Measurements from ENCODE around the gene TVP23C. TPM values are rescaled to one million over a fixed set of nuclear protein-coding genes. Genes with fewer than 3 reads are reported as not detected.

TVP23C gene
- total and polyA plus RNA-seq, 9 donors: 4.9 to 15.6 (median 9.3) TPM

GRCh38 chr17:15481481-15481880, 81.8 kb downstream of the TVP23C start:
- DNase-seq: no peak
- no peaks in the 10 kb centered on the region for H3K27me3 ChIP-seq (ENCODE audit: control insufficient read depth, insufficient read depth, low read length)
- 64% methylated on average over 6 of the region's 6 CpGs for WGBS (ENCODE audit: insufficient coverage)
- H3K27ac ChIP-seq (ENCODE audit: low read length): peak overlapping the region; percentile 45
- peaks cover 17% of the 10 kb centered on the region for H3K4me1 ChIP-seq (ENCODE audit: control insufficient read depth, insufficient read depth, low read length)
- H3K36me3 ChIP-seq (ENCODE audit: control insufficient read depth, insufficient read depth, low read length): no peaks in the 10 kb centered on the region
- no peak overlapping the region for H3K4me3 ChIP-seq (ENCODE audit: low read length)
- H3K9me3 ChIP-seq (replicated peaks; ENCODE audit: control insufficient read depth, low read depth, low read length): no peaks in the 10 kb centered on the region

- WGBS (ENCODE audit: insufficient coverage): no CpG with 5 or more reads among the region's 6 CpGs
- H3K4me1 ChIP-seq (ENCODE audit: control insufficient read depth, insufficient read depth, low read length): peaks cover 17% of the 10 kb centered on the region
Measured at GRCh38 chr17:15480204-15480603, 83.1 kb downstream of the TVP23C start.

GRCh38 chr17:15479703-15480102, 83.6 kb downstream of the TVP23C start:
- H3K4me1 ChIP-seq (ENCODE audit: control insufficient read depth, insufficient read depth, low read length): peaks cover 17% of the 10 kb centered on the region
- H3K36me3 ChIP-seq (ENCODE audit: control insufficient read depth, insufficient read depth, low read length): no peaks in the 10 kb centered on the region
- DNase-seq: no peak
- no peaks in the 10 kb centered on the region for H3K9me3 ChIP-seq (replicated peaks; ENCODE audit: control insufficient read depth, low read depth, low read length)
- no peaks in the 10 kb centered on the region for H3K27me3 ChIP-seq (ENCODE audit: control insufficient read depth, insufficient read depth, low read length)
- H3K27ac ChIP-seq (ENCODE audit: low read length): no peak overlapping the region
- no peak overlapping the region for H3K4me3 ChIP-seq (ENCODE audit: low read length)

More at GRCh38 chr17:15480204-15480603, 83.1 kb downstream of the TVP23C start:
- DNase-seq: peak; percentile 57
- Histone ChIP-seq H3K27ac (ENCODE audit: low read length) (no peak overlapping the region), H3K36me3 (ENCODE audit: control insufficient read depth, insufficient read depth, low read length) (no peaks in the 10 kb centered on the region), H3K27me3 (ENCODE audit: control insufficient read depth, insufficient read depth, low read length) (no peaks in the 10 kb centered on the region), H3K9me3 (replicated peaks; ENCODE audit: control insufficient read depth, low read depth, low read length) (no peaks in the 10 kb centered on the region), H3K4me3 (ENCODE audit: low read length) (no peak overlapping the region)

GRCh38 chr17:15478845-15479244, 84.4 kb downstream of the TVP23C start:
- no peak for DNase-seq
- 100% methylated on average over 4 of the region's 5 CpGs for WGBS (ENCODE audit: insufficient coverage)

GRCh38 chr17:15475631-15476354, 87.5 kb downstream of the TVP23C start:
- DNase-seq: no peak
- no peak overlapping the region for H3K4me3 ChIP-seq (ENCODE audit: low read length)
- H3K27me3 ChIP-seq (ENCODE audit: control insufficient read depth, insufficient read depth, low read length): no peaks in the 10 kb centered on the region
- 81% methylated on average over 3 of the region's 8 CpGs for WGBS (ENCODE audit: insufficient coverage)
- H3K27ac ChIP-seq (ENCODE audit: low read length): no peak overlapping the region
- no peaks in the 10 kb centered on the region for H3K36me3 ChIP-seq (ENCODE audit: control insufficient read depth, insufficient read depth, low read length)
- H3K9me3 ChIP-seq (replicated peaks; ENCODE audit: control insufficient read depth, low read depth, low read length): no peaks in the 10 kb centered on the region
- H3K4me1 ChIP-seq (ENCODE audit: control insufficient read depth, insufficient read depth, low read length): no peaks in the 10 kb centered on the region

More at GRCh38 chr17:15478845-15479244, 84.4 kb downstream of the TVP23C start:
- Histone ChIP-seq H3K4me3 (ENCODE audit: low read length) (no peak overlapping the region), H3K27ac (ENCODE audit: low read length) (no peak overlapping the region), H3K36me3 (ENCODE audit: control insufficient read depth, insufficient read depth, low read length) (no peaks in the 10 kb centered on the region), H3K27me3 (ENCODE audit: control insufficient read depth, insufficient read depth, low read length) (no peaks in the 10 kb centered on the region), H3K4me1 (ENCODE audit: control insufficient read depth, insufficient read depth, low read length) (peaks cover 17% of the 10 kb centered on the region), H3K9me3 (replicated peaks; ENCODE audit: control insufficient read depth, low read depth, low read length) (no peaks in the 10 kb centered on the region)

GRCh38 chr17:15472891-15473290, 90.4 kb downstream of the TVP23C start:
- WGBS (ENCODE audit: insufficient coverage): 55% methylated on average over 3 of the region's 3 CpGs
- Histone ChIP-seq H3K27ac (ENCODE audit: low read length) (no peak overlapping the region), H3K4me3 (ENCODE audit: low read length) (no peak overlapping the region), H3K9me3 (replicated peaks; ENCODE audit: control insufficient read depth, low read depth, low read length) (no peaks in the 10 kb centered on the region), H3K4me1 (ENCODE audit: control insufficient read depth, insufficient read depth, low read length) (peaks cover 17% of the 10 kb centered on the region), H3K27me3 (ENCODE audit: control insufficient read depth, insufficient read depth, low read length) (no peaks in the 10 kb centered on the region), H3K36me3 (ENCODE audit: control insufficient read depth, insufficient read depth, low read length) (no peaks in the 10 kb centered on the region)
- no peak for DNase-seq

- WGBS (ENCODE audit: insufficient coverage): 74% methylated on average over 4 of the region's 7 CpGs
- no peak for DNase-seq
- no peaks in the 10 kb centered on the region for H3K9me3 ChIP-seq (replicated peaks; ENCODE audit: control insufficient read depth, low read depth, low read length)
Measured at GRCh38 chr17:15470536-15470935, 92.7 kb downstream of the TVP23C start.

GRCh38 chr17:15469260-15469659, 94.0 kb downstream of the TVP23C start:
- no peaks in the 10 kb centered on the region for H3K9me3 ChIP-seq (replicated peaks; ENCODE audit: control insufficient read depth, low read depth, low read length)
- H3K4me3 ChIP-seq (ENCODE audit: low read length): no peak overlapping the region
- H3K27me3 ChIP-seq (ENCODE audit: control insufficient read depth, insufficient read depth, low read length): no peaks in the 10 kb centered on the region
- peak overlapping the region; percentile 51 for H3K27ac ChIP-seq (ENCODE audit: low read length)
- H3K4me1 ChIP-seq (ENCODE audit: control insufficient read depth, insufficient read depth, low read length): peaks cover 27% of the 10 kb centered on the region
- DNase-seq: peak; percentile 71
- WGBS (ENCODE audit: insufficient coverage): 63% methylated on average over 6 of the region's 7 CpGs
- no peaks in the 10 kb centered on the region for H3K36me3 ChIP-seq (ENCODE audit: control insufficient read depth, insufficient read depth, low read length)

More at GRCh38 chr17:15470536-15470935, 92.7 kb downstream of the TVP23C start:
- Histone ChIP-seq H3K27me3 (ENCODE audit: control insufficient read depth, insufficient read depth, low read length) (no peaks in the 10 kb centered on the region), H3K36me3 (ENCODE audit: control insufficient read depth, insufficient read depth, low read length) (no peaks in the 10 kb centered on the region), H3K4me3 (ENCODE audit: low read length) (no peak overlapping the region), H3K27ac (ENCODE audit: low read length) (no peak overlapping the region), H3K4me1 (ENCODE audit: control insufficient read depth, insufficient read depth, low read length) (peaks cover 20% of the 10 kb centered on the region)

- Histone ChIP-seq H3K4me1 (ENCODE audit: control insufficient read depth, insufficient read depth, low read length) (peaks cover 38% of the 10 kb centered on the region), H3K4me3 (ENCODE audit: low read length) (no peak overlapping the region), H3K27ac (ENCODE audit: low read length) (no peak overlapping the region), H3K27me3 (ENCODE audit: control insufficient read depth, insufficient read depth, low read length) (no peaks in the 10 kb centered on the region), H3K9me3 (replicated peaks; ENCODE audit: control insufficient read depth, low read depth, low read length) (no peaks in the 10 kb centered on the region), H3K36me3 (ENCODE audit: control insufficient read depth, insufficient read depth, low read length) (no peaks in the 10 kb centered on the region)
- no peak for DNase-seq
- WGBS (ENCODE audit: insufficient coverage): 6% methylated on average over 3 of the region's 4 CpGs
Measured at GRCh38 chr17:15468126-15468525, 95.2 kb downstream of the TVP23C start.

- no peaks in the 10 kb centered on the region for H3K27me3 ChIP-seq (ENCODE audit: control insufficient read depth, insufficient read depth, low read length)
- peaks cover 43% of the 10 kb centered on the region for H3K4me1 ChIP-seq (ENCODE audit: control insufficient read depth, insufficient read depth, low read length)
- H3K27ac ChIP-seq (ENCODE audit: low read length): no peak within 1 kb of the TSS
- 62% methylated on average over 3 of the region's 3 CpGs for WGBS (ENCODE audit: insufficient coverage)
- no peak within 1 kb of the TSS for H3K4me3 ChIP-seq (ENCODE audit: low read length)
- no peak for DNase-seq
- no peaks in the 10 kb centered on the region for H3K36me3 ChIP-seq (ENCODE audit: control insufficient read depth, insufficient read depth, low read length)
- no peaks in the 10 kb centered on the region for H3K9me3 ChIP-seq (replicated peaks; ENCODE audit: control insufficient read depth, low read depth, low read length)
Measured at GRCh38 chr17:15467592-15467991, 95.7 kb downstream of the TVP23C start, which contains the start of gene CDRT4. Gene CDRT4, minus strand, starts transcription at chr17:15467621. Its CDS starts 27,383 bp downstream, at chr17:15440238.
